IMR-90 (cell line): Measurements from ENCODE around the gene RAB3C. TPM values are rescaled to one million over a fixed set of nuclear protein-coding genes. Genes with fewer than 3 reads are reported as not detected.

Source experiments
- ATAC-seq: fragments of 200-7000 bp; cut with Tn5 transposase; 2 replicates; pipeline ENCODE4 v1.9.1; 2020; ENCODE audit warnings: low read depth, mild to moderate bottlenecking, moderate library complexity
- BruUV-seq: library from RNA; stranded (reverse); fragments of 400-500 nt; replicated peaks from 2 replicates; lab custom pipeline; 2021; lab: Mats Ljungman, UMichigan
- CTCF ChIA-PET: fragments of 300-600 bp; formaldehyde crosslinking; extraction: SDS; loops from one replicate; lab custom pipeline; 2021; ENCODE audit warnings: antibody characterized with exemption; lab: Yijun Ruan, JAX
- POLR2A ChIA-PET: fragments of 300-600 bp; sonication (Branson Sonifier 250); formaldehyde crosslinking; loops from one replicate; lab custom pipeline; 2022; ENCODE audit warnings: antibody characterized with exemption; ENCODE audit not compliant: unreplicated experiment; lab: Charles Lee
- DNase-seq: peaks from one replicate; pipeline ENCODE4 v3.0.0; 2013
- H2AFZ ChIP-seq: replicated peaks from 2 replicates; pipeline ENCODE3; 2013; ENCODE audit warnings: low read length, mild to moderate bottlenecking; ENCODE audit not compliant: poor library complexity
- H2AK5ac ChIP-seq: 2 replicates; pipeline ENCODE4 v1.6.1; 2013; ENCODE audit warnings: low read depth, low read length, inconsistent platforms
- H2AK9ac ChIP-seq: replicated peaks from 2 replicates; pipeline ENCODE3; 2013; ENCODE audit warnings: mild to moderate bottlenecking, low read depth, low read length, moderate library complexity; ENCODE audit not compliant: poor library complexity
- H2BK120ac ChIP-seq: 2 replicates; pipeline ENCODE4 v1.6.1; 2013; ENCODE audit warnings: low read depth, low read length, inconsistent platforms
- H2BK15ac ChIP-seq: 3 replicates; pipeline ENCODE4 v1.6.1; 2013; ENCODE audit warnings: low read depth, low read length, inconsistent platforms
- H2BK20ac ChIP-seq: 2 replicates; pipeline ENCODE4 v1.6.1; 2013; ENCODE audit warnings: low read depth, mild to moderate bottlenecking, inconsistent platforms, low read length, moderate library complexity
- H2BK5ac ChIP-seq: 2 replicates; pipeline ENCODE4 v1.6.1; 2013; ENCODE audit warnings: mild to moderate bottlenecking, low read depth, low read length, inconsistent platforms; ENCODE audit not compliant: poor library complexity, severe bottlenecking
- H3K14ac ChIP-seq: replicated peaks from 2 replicates; pipeline ENCODE4 v1.6.1; 2013; ENCODE audit warnings: low read depth, low read length, inconsistent platforms
- H3K18ac ChIP-seq: 2 replicates; pipeline ENCODE4 v1.6.1; 2013; ENCODE audit warnings: low read depth, low read length, control low read depth
- H3K23ac ChIP-seq: 2 replicates; pipeline ENCODE4 v1.6.1; 2013; ENCODE audit warnings: low read depth, low read length, inconsistent platforms
- H3K27ac ChIP-seq: 2 replicates; pipeline ENCODE4 v1.5.1; 2013; ENCODE audit warnings: mild to moderate bottlenecking, control low read depth, low read length; ENCODE audit not compliant: insufficient read depth
- H3K27me3 ChIP-seq: 2 replicates; pipeline ENCODE4 v1.6.1; 2013; ENCODE audit warnings: low read length; ENCODE audit not compliant: control insufficient read depth, insufficient read depth
- H3K36me3 ChIP-seq: 2 replicates; pipeline ENCODE4 v1.6.1; 2013; ENCODE audit warnings: low read length, mixed read lengths; ENCODE audit not compliant: control insufficient read depth, insufficient read depth
- H3K4ac ChIP-seq: 2 replicates; pipeline ENCODE4 v1.6.1; 2013; ENCODE audit warnings: low read depth, low read length, inconsistent platforms
- H3K4me1 ChIP-seq: 2 replicates; pipeline ENCODE4 v1.6.1; 2013; ENCODE audit warnings: low read length, mixed read lengths; ENCODE audit not compliant: control insufficient read depth, insufficient read depth
- H3K4me2 ChIP-seq: 2 replicates; pipeline ENCODE4 v1.6.1; 2013; ENCODE audit warnings: low read depth, mild to moderate bottlenecking, control low read depth, low read length, moderate library complexity
- H3K4me3 ChIP-seq: 2 replicates; pipeline ENCODE4 v1.5.1; 2013; ENCODE audit warnings: low read depth, mild to moderate bottlenecking, control low read depth, low read length, moderate library complexity; ENCODE audit not compliant: insufficient read depth
- H3K56ac ChIP-seq: 2 replicates; pipeline ENCODE4 v1.6.1; 2013; ENCODE audit warnings: low read length, inconsistent platforms; ENCODE audit not compliant: insufficient read depth; ENCODE audit errors: extremely low read depth
- H3K79me1 ChIP-seq, 2 experiments: 2 replicates each; pipeline ENCODE4 v1.6.1; 2013; ENCODE audit warnings: low read length in 2 of 2, inconsistent platforms in 1 of 2, low read depth in 1 of 2
- H3K9ac ChIP-seq: 2 replicates; pipeline ENCODE4 v1.6.1; 2013; ENCODE audit warnings: low read depth, low read length, control low read depth
- H3K9me1 ChIP-seq: 2 replicates; pipeline ENCODE4 v1.6.1; 2013; ENCODE audit warnings: low read length, inconsistent platforms; ENCODE audit not compliant: insufficient read depth
- H3K9me3 ChIP-seq: 2 replicates; pipeline ENCODE4 v1.6.1; 2013; ENCODE audit warnings: low read length; ENCODE audit not compliant: control insufficient read depth, insufficient read depth
- H4K20me1 ChIP-seq: 2 replicates; pipeline ENCODE4 v1.6.1; 2013; ENCODE audit warnings: low read length, inconsistent platforms; ENCODE audit not compliant: insufficient read depth
- H4K5ac ChIP-seq: 2 replicates; pipeline ENCODE4 v1.6.1; 2013; ENCODE audit warnings: mild to moderate bottlenecking, low read depth, low read length, control low read depth
- H4K8ac ChIP-seq, 2 experiments: 2 replicates each; pipeline ENCODE4 v1.6.1; 2013; ENCODE audit warnings: low read depth in 2 of 2, low read length in 2 of 2, control low read depth in 1 of 2, inconsistent platforms in 1 of 2
- H4K91ac ChIP-seq: 2 replicates; pipeline ENCODE4 v1.6.1; 2013; ENCODE audit warnings: low read depth, low read length, inconsistent platforms; ENCODE audit not compliant: insufficient read depth
- MAFK ChIP-seq: IDR thresholded peaks from 2 replicates; pipeline ENCODE4 v1.6.1; 2012; ENCODE audit warnings: low read depth, low read length, improper control_type of control experiment
- POLR2A ChIP-seq: IDR thresholded peaks from 2 replicates; pipeline ENCODE4 v1.6.1; 2012; ENCODE audit warnings: mild to moderate bottlenecking, low read depth, low read length
- USF2 ChIP-seq: fragments of 150-350 bp; IDR thresholded peaks from 2 replicates; pipeline ENCODE4 v1.6.1; 2017; ENCODE audit warnings: mild to moderate bottlenecking, antibody characterized with exemption, low read length, low read depth
- WGBS, 2 experiments: methylation state at CpG; one replicate each; pipeline versions ENCODE4 v1.1.5 to v1.1.7; 2013; ENCODE audit warnings: missing lambda C conversion rate in 2 of 2; ENCODE audit not compliant: insufficient read length in 1 of 2; ENCODE audit errors: extremely low coverage in 2 of 2; 5-methylcytosine and 5-hydroxymethylcytosine counted together
- dilution Hi-C: fragments of 300-500 bp; cut with HindIII; formaldehyde crosslinking; loops from one replicate; pipeline ENCODE4 v1.14.3; 2018; ENCODE audit warnings: low sequenced_read_pairs; ENCODE audit not compliant: unreplicated experiment
- in situ Hi-C: fragments of 300-500 bp; cut with MboI; formaldehyde crosslinking; loops from 3 replicates; pipeline ENCODE4 v1.14.3; 2019; ENCODE audit warnings: low sequenced_read_pairs, inconsistent platforms, mixed read lengths
- intact Hi-C: fragments of 100-400 bp; cut with micrococcal nuclease; formaldehyde crosslinking; loops from 2 replicates; pipeline ENCODE4 v1.10.0; 2022
- polyA plus RNA-seq, 3 experiments: library from polyadenylated mRNA; depleted of rRNA; stranded (reverse); fragments of >200 nt; gene quantifications; 2 replicates each; pipeline ENCODE4 v1.2.3, GENCODE V29; 2012; ENCODE audit warnings: low replicate concordance in 1 of 3
- total RNA-seq: library from RNA; depleted of rRNA; stranded (reverse); fragments of >200 nt; gene quantifications from 2 replicates; pipeline ENCODE4 v1.2.3, GENCODE V29; 2012

The RAB3C gene
- total and polyA plus RNA-seq, 2 of the 4 experiments (the other 2 are of a cell fraction): not detected

- CTCF ChIA-PET: interaction anchor here (0.6 kb wide), 1 partner anchor 20 kb away, joined by 6 read pairs; no protein-coding TSS in a partner anchor
These were observed 169.2 kb downstream of the RAB3C start for GRCh38 chr5:58752104-58752503.

More at GRCh38 chr5:58752104-58752503, 169.2 kb downstream of the RAB3C start:
- no peak overlapping the region for H4K8ac ChIP-seq
- H3K23ac ChIP-seq: no peak overlapping the region
- BruUV-seq: no TSS peak
- no peaks in the 10 kb centered on the region for H4K20me1 ChIP-seq
- no peak overlapping the region for H2BK5ac ChIP-seq
- ATAC-seq: no peak
- POLR2A ChIA-PET: no interaction called here
- H2AK9ac ChIP-seq: no peak overlapping the region
- in situ Hi-C loops: no loop called here
- H3K4me1 ChIP-seq: no peaks in the 10 kb centered on the region
- TF ChIP-seq USF2 (no peak), MAFK (peak; percentile 42; the same call in 1 of the 2 replicates), POLR2A (no peak)
- no peak overlapping the region for H3K9ac ChIP-seq
- H3K79me1 ChIP-seq: no peaks in the 10 kb centered on the region
- no peak overlapping the region for H2BK15ac ChIP-seq
- no peak overlapping the region for H2AFZ ChIP-seq
- no peak overlapping the region for H3K56ac ChIP-seq
- no peak overlapping the region for H2AK5ac ChIP-seq
- no peak overlapping the region for H3K4me2 ChIP-seq
- H3K18ac ChIP-seq: no peak overlapping the region
- H3K4ac ChIP-seq: no peak overlapping the region
- no peaks in the 10 kb centered on the region for H3K9me1 ChIP-seq
- H2BK120ac ChIP-seq: no peak overlapping the region
- H3K4me3 ChIP-seq: no peak overlapping the region
- H3K27ac ChIP-seq: no peak overlapping the region
- no peaks in the 10 kb centered on the region for H3K9me3 ChIP-seq
- no peak for DNase-seq
- no peak overlapping the region for H4K5ac ChIP-seq
- H4K91ac ChIP-seq: no peak overlapping the region
- H3K36me3 ChIP-seq: no peaks in the 10 kb centered on the region
- no CpG with 5 or more reads among the region's 1 CpG for WGBS, 2 experiments
- dilution Hi-C loops: no loop called here
- no peak overlapping the region for H3K14ac ChIP-seq
- H3K27me3 ChIP-seq: no peaks in the 10 kb centered on the region
- intact Hi-C loops: loop anchor here (1.0 kb wide), 1 partner anchor 22 kb away; no protein-coding TSS in a partner anchor
- no peak overlapping the region for H2BK20ac ChIP-seq
